HFF-Myc (cell line): ENCODE results near the gene PI4KA.
A peak's percentile ranks its signal among the peaks of the same experiment; 100 is the strongest.

Experiments used
- DNase-seq: peaks from one replicate; pipeline ENCODE4 v3.0.0-alpha.2; 2011; ENCODE audit warnings: low read depth; ENCODE audit errors: extremely low read depth
- H3K4me3 ChIP-seq: replicated peaks from 2 replicates; pipeline ENCODE4 v1.5.1; 2011; ENCODE audit warnings: low read depth, mild to moderate bottlenecking, control low read depth, low read length
- CTCF ChIP-seq: IDR thresholded peaks from 2 replicates; pipeline ENCODE4 v1.5.1; 2012; ENCODE audit warnings: mild to moderate bottlenecking, low read depth, low read length, control low read depth; ENCODE audit errors: missing control alignments

PI4KA gene

GRCh38 chr22:20808844-20809243 is 49.8 kb downstream of the PI4KA start:
- no peak for DNase-seq
- no peak for TF ChIP-seq CTCF
- no peak overlapping the region for H3K4me3 ChIP-seq

GRCh38 chr22:20807315-20807752 is 51.3 kb downstream of the PI4KA start:
- TF ChIP-seq CTCF = no peak
- H3K4me3 ChIP-seq = no peak overlapping the region
- DNase-seq = peak; percentile 73

- peak; percentile 4 for DNase-seq
- TF ChIP-seq CTCF = no peak
- no peak overlapping the region for H3K4me3 ChIP-seq
These were observed 52.6 kb downstream of the PI4KA start for GRCh38 chr22:20805972-20806471.

GRCh38 chr22:20804650-20805049 is 54.0 kb downstream of the PI4KA start:
- DNase-seq = no peak
- TF ChIP-seq CTCF = no peak

GRCh38 chr22:20803696-20804324 is 54.8 kb downstream of the PI4KA start:
- DNase-seq = peak; percentile 7
- no peak overlapping the region for H3K4me3 ChIP-seq
- TF ChIP-seq CTCF = peak; percentile 68

More at GRCh38 chr22:20804650-20805049, 54.0 kb downstream of the PI4KA start:
- H3K4me3 ChIP-seq = no peak overlapping the region

GRCh38 chr22:20802922-20803553 is 55.6 kb downstream of the PI4KA start:
- TF ChIP-seq CTCF = no peak
- no peak overlapping the region for H3K4me3 ChIP-seq
- no peak for DNase-seq

GRCh38 chr22:20802452-20802851 is 56.2 kb downstream of the PI4KA start:
- TF ChIP-seq CTCF = no peak
- no peak overlapping the region for H3K4me3 ChIP-seq
- DNase-seq = no peak
